H1 (cell line): ENCODE data around the gene CPNE4.

Experiments
- BCL11A ChIP-seq, 2 experiments: IDR thresholded peaks; one replicate each; pipeline ENCODE4 v1.6.1; 2011; ENCODE audit warnings: low read depth in 2 of 2, low read length in 2 of 2, mild to moderate bottlenecking in 2 of 2
- EP300 ChIP-seq, 2 experiments: IDR thresholded peaks; 1 replicate in 1 of 2; 2 replicates in 1 of 2; pipeline ENCODE4 v1.6.1; 2011 to 2012; ENCODE audit warnings: low read depth in 2 of 2, low read length in 2 of 2, mild to moderate bottlenecking in 2 of 2, borderline replicate concordance in 1 of 2, inconsistent platforms in 1 of 2, moderate library complexity in 1 of 2
- POLR2A ChIP-seq, 2 experiments: IDR thresholded peaks; 1 replicate in 1 of 2; 2 replicates in 1 of 2; pipeline ENCODE4 v1.6.1; 2011; ENCODE audit warnings: low read depth in 2 of 2, low read length in 2 of 2, mild to moderate bottlenecking in 2 of 2; ENCODE audit errors: control extremely low read depth in 1 of 2

DNA sequence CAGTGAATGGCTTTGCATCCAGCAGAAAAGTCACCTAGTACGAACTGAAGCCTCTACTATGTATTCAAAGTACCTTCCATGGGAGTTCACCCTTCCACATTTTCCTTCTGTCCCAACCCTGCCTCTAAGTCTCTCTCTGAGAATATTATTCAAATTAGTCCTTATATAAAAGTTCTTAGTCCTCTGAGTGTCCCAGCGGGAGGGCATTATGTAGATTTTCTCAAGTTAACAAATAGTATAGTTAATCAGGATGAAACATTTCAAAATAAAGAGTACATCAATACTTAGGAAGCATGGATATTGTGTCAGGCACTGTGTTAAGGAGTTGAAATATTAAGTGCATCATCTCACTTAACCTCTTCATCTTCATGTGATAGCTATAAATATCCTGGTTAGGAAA lies 223.3 kb downstream of the CPNE4 start:
- TF ChIP-seq EP300 (IDR thresholded peaks at IDR 0.05; ENCODE audit: borderline replicate concordance in 1 of 2, low read depth in 2 of 2, low read length in 2 of 2) (no peak), BCL11A (IDR thresholded peaks at IDR 0.05; ENCODE audit: low read depth in 2 of 2, low read length in 2 of 2) (no peak), POLR2A (IDR thresholded peaks at IDR 0.05; ENCODE audit: control extremely low read depth in 1 of 2, low read depth in 2 of 2, low read length in 2 of 2) (no peak)
